Mammary epithelial cell (primary cell): ENCODE measurements around the gene SYTL1.

Source experiments
- EZH2 ChIP-seq: IDR thresholded peaks from 2 replicates; pipeline ENCODE4 v1.6.1; 2012; ENCODE audit warnings: low read length, inconsistent platforms, borderline replicate concordance
- TF ChIP-seq, protein P1 (sequence below), 2 donors: IDR thresholded peaks in 1 of 2; conservative IDR thresholded peaks in 1 of 2; 2 replicates each; pipeline ENCODE4 v1.5.1; 2011 to 2012; ENCODE audit warnings: inconsistent platforms in 2 of 2, low read length in 2 of 2, mild to moderate bottlenecking in 2 of 2, control low read depth in 1 of 2, low read depth in 1 of 2; ENCODE audit not compliant: insufficient read depth in 1 of 2; ENCODE audit errors: extremely low read depth in 1 of 2

- TF ChIP-seq, protein P1, sequence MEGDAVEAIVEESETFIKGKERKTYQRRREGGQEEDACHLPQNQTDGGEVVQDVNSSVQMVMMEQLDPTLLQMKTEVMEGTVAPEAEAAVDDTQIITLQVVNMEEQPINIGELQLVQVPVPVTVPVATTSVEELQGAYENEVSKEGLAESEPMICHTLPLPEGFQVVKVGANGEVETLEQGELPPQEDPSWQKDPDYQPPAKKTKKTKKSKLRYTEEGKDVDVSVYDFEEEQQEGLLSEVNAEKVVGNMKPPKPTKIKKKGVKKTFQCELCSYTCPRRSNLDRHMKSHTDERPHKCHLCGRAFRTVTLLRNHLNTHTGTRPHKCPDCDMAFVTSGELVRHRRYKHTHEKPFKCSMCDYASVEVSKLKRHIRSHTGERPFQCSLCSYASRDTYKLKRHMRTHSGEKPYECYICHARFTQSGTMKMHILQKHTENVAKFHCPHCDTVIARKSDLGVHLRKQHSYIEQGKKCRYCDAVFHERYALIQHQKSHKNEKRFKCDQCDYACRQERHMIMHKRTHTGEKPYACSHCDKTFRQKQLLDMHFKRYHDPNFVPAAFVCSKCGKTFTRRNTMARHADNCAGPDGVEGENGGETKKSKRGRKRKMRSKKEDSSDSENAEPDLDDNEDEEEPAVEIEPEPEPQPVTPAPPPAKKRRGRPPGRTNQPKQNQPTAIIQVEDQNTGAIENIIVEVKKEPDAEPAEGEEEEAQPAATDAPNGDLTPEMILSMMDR (conservative IDR thresholded peaks at IDR 0.05 in 1 of 2, IDR thresholded peaks at IDR 0.05 in 1 of 2; ENCODE audit: extremely low read depth in 1 of 2, insufficient read depth in 1 of 2, low read depth in 1 of 2, low read length in 2 of 2) = no peak
- TF ChIP-seq EZH2 = no peak
Observed at GRCh38 chr1:27363766-27364695, 22.2 kb downstream of the SYTL1 start.
